Activated CD8-positive, alpha-beta memory T cell treated with anti-CD3 and anti-CD28 coated beads, Interleukin-2, amount 50 U/mL, for 1 hour (primary cell): ENCODE results near the gene PAPOLB.
"Not testable (repeated sequence)": the region's sequence is repeated elsewhere in the genome, so short reads cannot be mapped to it uniquely, and the experiment has no call there.

Source experiments
- DNase-seq: peaks from one replicate; pipeline ENCODE4 v3.0.0-alpha.2; 2020; ENCODE audit errors: extremely low read depth

The PAPOLB gene

DNA sequence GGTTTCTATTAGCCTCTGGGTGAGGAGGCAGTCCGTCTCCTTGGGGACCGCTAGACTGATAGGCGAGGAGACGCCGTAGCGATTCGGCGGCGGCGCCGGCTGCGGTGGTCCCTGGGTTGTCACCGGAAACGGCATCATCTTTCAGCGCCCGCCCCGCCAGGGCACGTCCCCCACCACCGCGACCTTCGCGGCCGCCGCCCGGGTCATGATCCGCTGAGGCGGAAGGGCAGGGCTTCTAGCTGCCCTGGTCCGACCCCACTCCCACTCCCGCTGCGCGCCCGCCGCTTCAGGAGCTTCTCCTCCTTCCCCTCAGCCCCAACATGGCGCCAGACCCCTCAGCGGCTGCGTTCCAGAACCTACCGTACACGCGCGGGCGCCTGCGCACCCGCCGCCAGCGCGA is at the start of gene PAPOLB:
TSS of gene PAPOLB (minus strand) at position 358 of the 400 bp plus-strand sequence. CDS start at position 138, 220 bp downstream.
- no peak for DNase-seq

GRCh38 chr7:4911111-4911828 is 49.4 kb upstream of the PAPOLB start:
- DNase-seq = no peak

DNA sequence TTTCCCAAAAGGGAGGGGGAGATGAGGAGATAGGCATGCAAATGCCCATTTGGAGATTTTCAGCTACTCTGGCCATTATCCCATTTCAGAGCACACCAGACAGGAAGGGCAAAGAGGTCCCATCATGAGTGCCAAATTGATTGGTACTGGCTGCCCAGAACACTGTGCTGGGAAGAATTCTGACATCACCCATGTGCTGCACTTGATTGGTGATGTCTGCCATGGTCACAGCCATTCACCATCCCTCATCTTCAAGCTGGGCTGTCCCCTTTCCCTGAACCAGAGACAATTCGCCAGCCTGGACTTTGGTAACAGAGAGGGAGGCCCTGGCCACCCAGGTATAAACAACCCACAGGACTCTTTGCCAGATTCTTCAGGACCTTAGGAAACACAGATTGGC is 44.9 kb upstream of the PAPOLB start:
- no peak for DNase-seq

GRCh38 chr7:4905171-4905570 is 43.3 kb upstream of the PAPOLB start:
- DNase-seq = no peak

DNA sequence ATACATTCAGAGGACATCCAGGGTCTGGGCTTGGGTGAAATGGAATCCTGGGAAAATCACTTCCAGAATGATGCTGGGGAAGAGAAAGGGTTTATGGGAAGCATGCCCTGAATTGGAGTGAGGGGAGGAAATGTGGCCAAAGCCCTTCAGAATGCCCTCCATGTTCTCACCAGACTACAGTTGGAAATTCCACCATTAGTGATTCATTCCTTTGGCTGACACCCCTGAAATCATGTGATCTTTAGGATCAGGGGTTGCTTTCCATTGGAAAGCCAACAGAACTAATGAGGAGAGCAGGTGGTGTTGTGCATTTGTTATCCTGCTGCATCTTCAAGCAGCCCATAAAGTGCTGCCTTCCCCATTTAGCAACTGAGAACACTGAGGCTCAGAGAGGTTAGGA is 42.5 kb upstream of the PAPOLB start:
- no peak for DNase-seq

- no peak for DNase-seq
Measured at GRCh38 chr7:4895766-4896165, 33.9 kb upstream of the PAPOLB start.

- no peak for DNase-seq
Measured at GRCh38 chr7:4894482-4894881, 32.7 kb upstream of the PAPOLB start.

GRCh38 chr7:4893929-4894475 is 32.2 kb upstream of the PAPOLB start:
- no peak for DNase-seq

DNA sequence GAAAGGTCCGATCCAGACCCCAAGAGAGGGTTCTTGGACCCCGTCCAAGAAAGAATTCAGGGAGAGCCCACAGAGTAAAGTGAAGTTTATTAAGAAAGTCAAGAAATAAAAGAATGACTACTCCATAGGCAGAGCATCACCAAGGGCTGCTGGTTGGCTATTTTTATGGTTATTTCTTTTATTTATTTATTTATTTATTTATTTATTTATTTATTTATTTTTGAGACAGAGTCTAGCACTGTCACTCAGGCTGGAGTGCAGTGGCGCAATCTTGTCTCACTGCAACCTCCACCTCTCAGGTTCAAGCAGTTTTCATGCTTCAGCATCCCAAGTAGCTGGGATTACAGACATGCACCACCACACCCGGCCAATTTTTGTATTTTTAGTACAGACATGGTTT is 31.4 kb upstream of the PAPOLB start:
- not testable (repeated sequence) for DNase-seq

GRCh38 chr7:4891522-4891921 is 29.7 kb upstream of the PAPOLB start:
- DNase-seq = not testable (repeated sequence)

- DNase-seq = no peak
Measured at GRCh38 chr7:4889682-4890081, 27.9 kb upstream of the PAPOLB start.

DNA sequence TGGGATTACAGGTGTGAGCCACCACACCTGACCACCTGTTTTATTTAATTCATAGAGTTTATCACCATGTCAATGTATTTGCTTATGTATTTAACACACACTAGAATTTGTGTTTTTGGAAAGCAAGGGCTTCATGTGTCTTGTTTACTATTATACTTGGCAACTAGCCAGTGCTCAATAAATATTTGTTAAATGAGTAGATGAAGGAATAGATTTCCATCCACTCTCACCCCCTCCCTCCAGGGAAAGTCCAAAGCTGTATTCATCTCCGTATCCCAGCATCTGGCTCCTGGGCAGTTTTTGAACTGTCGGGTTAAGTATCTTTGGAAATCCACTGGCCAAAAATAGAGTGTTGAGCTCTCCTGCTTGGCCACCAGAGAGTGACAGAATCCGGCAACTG is 26.3 kb upstream of the PAPOLB start:
- no peak for DNase-seq

DNA sequence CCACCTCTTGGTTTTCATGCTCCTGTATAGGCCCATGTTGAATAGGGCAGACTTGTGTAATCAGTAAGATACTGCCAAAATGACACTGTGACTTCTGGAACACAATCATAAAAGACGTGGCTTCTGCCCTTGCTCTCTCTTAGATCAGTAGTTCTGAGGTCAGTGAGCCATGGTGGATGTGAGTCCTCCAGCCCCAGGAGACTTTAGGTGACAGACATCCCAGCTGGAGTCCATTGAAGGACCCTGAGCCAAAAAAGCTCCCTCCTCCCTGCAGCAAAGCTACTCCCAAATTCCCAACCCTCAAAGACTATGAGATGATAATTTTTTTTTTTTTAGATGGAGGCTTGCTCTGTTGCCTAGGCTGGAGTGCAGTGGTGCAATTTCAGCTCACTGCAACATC is 24.8 kb upstream of the PAPOLB start:
- DNase-seq = no peak

DNA sequence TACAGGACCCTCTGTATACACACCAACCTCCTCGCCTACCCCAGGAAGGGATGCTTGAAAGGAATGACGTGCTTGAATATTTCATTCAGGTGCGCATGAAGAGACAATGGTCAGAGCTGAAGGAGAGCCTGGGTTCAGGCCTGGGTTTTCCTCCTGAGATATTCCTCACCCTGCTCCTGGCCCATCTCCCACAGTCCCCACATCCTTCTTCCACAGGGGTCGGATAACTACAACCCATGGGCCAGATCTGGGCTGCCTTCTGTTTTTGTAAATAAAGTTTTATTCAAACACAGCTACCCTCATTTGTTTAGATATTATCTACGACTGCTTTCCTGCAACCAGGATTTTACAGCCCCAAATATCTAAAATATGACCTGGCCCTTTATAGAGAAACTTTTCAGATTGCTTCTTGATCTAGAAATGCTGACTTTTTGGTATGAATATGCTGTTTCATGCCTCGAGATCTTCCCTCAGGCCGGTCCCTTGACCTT is 23.5 kb upstream of the PAPOLB start:
- no peak for DNase-seq

GRCh38 chr7:4884164-4884563 is 22.3 kb upstream of the PAPOLB start:
- no peak for DNase-seq

- DNase-seq = peak; percentile 48
Measured at GRCh38 chr7:4883372-4884144, 21.7 kb upstream of the PAPOLB start, which contains the start of gene RADIL. RADIL (minus strand) TSS chr7:4883716; CDS start chr7:4878139, 5,577 bp downstream.

DNA sequence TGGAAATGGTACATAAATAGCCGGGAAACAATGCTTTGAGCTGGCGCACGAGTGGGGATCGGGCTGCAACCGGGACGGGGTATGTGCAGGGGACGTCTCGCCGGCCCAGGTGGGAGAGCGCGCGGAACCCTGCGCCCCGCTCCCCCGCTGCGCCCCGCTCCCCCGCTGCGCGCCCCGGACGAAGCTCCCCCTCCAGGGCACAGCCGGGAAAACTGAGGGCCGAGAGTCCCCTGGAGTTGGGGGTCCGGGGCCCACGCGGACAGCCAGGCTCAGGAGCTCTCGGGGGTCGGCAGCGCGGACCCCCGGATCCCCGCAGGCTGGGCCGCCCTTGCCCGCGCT is 21.2 kb upstream of the PAPOLB start:
- no peak for DNase-seq

DNA sequence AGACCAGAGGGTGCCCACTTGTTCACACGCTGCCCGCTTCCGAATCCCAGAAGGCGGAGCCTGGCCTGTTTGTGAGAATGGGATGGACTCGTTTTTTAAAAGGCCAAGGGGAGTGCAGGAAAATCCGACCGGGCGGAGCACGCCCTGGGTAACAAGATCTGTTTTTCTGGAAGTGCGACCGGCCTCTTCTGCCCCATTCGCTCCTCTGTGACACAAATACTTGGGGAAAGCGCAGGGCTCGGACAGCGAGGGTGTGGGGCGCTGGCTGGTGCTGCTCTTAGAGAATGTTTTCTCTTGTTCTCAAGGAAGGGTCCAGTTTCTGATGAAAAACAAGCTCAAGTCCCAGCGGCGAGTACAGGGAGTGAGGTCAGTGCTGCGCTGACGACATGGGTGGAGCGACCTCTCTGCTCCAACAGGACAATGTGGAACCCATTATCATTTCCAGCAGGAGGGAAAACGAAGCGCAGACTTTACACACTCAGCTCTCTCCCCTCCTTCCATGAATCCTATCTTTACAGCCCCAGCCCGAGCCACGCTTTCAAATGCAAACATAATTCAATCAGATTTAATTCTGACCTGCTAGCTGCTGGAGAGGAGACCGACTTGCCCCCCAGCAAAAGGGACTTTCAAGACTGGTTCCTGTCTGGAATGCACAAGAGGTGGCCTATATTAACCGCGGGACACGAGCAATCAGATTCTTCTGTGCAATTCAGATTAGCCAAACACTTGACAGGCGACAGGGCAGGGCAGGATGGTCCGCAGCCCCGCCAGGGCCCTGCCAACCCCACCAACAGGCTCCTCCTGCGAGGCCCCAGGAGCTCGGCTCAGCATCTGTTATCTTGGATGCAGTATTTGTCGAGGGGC is 20.6 kb upstream of the PAPOLB start:
- no peak for DNase-seq

- DNase-seq = no peak
Measured at GRCh38 chr7:4880218-4880617, 18.4 kb upstream of the PAPOLB start.

GRCh38 chr7:4879396-4880081 is 17.7 kb upstream of the PAPOLB start:
- no peak for DNase-seq
